Sigmoid colon (tissue), 7 donors: ENCODE data around the gene THSD7B. TPM values are rescaled to one million over a fixed set of nuclear protein-coding genes. Genes with fewer than 3 reads are reported as not detected.

Experiments used
- DNase-seq: peaks from one replicate; pipeline ENCODE4 v3.0.0-alpha.2; 2019
- H3K27ac ChIP-seq, 4 donors: fragments of 200-600 bp; sonication (generic); one replicate each; pipeline ENCODE4 v1.5.1; 2016 to 2019; ENCODE audit warnings: mild to moderate bottlenecking in 1 of 4
- H3K27me3 ChIP-seq, 3 donors: fragments of 200-600 bp; sonication (generic); one replicate each; pipeline ENCODE4 v1.5.1; 2019; ENCODE audit warnings: mild to moderate bottlenecking in 1 of 3
- H3K36me3 ChIP-seq, 4 donors: fragments of 200-600 bp; sonication (generic); one replicate each; pipeline ENCODE4 v1.5.1; 2016 to 2019
- H3K4me1 ChIP-seq, 4 donors: fragments of 200-600 bp; sonication (generic); one replicate each; pipeline ENCODE4 v1.5.1; 2017 to 2019
- H3K4me3 ChIP-seq, 4 donors: fragments of 200-600 bp; sonication (generic); one replicate each; pipeline ENCODE4 v1.5.1; 2017 to 2019; ENCODE audit warnings: mild to moderate bottlenecking in 2 of 4, moderate library complexity in 1 of 4
- H3K9me3 ChIP-seq, 4 donors: fragments of 200-600 bp in 3 of 4; sonication (generic) in 3 of 4; one replicate each; pipeline versions ENCODE4 v1.5.1 to v1.6.1; 2013 to 2019
- CTCF ChIP-seq, 4 experiments: fragments of 450-650 bp in 3 of 4; fragments of 200-600 bp in 1 of 4; IDR thresholded peaks; one replicate each; pipeline ENCODE4 v1.5.1; 2016 to 2019; ENCODE audit warnings: antibody characterized with exemption in 4 of 4, mild to moderate bottlenecking in 3 of 4, moderate library complexity in 2 of 4
- EP300 ChIP-seq, 4 donors: sonication (generic); formaldehyde crosslinking; IDR thresholded peaks; one replicate each; pipeline ENCODE4 v1.6.1; 2017; ENCODE audit warnings: antibody characterized with exemption in 4 of 4
- POLR2A ChIP-seq, 2 donors: fragments of 450-650 bp; IDR thresholded peaks; one replicate each; pipeline ENCODE4 v1.6.1; 2016; ENCODE audit warnings: antibody characterized with exemption in 2 of 2, mild to moderate bottlenecking in 2 of 2, moderate library complexity in 2 of 2
- POLR2AphosphoS5 ChIP-seq, 4 donors: sonication (generic); formaldehyde crosslinking; IDR thresholded peaks; one replicate each; pipeline ENCODE4 v1.6.1; 2017; ENCODE audit warnings: antibody characterized with exemption in 4 of 4
- WGBS, 2 donors: extraction: QIAGEN DNeasy Blood & Tissue Kit; methylation state at CpG; one replicate each; pipeline ENCODE4 v1.1.7; 2013; 5-methylcytosine and 5-hydroxymethylcytosine counted together
- intact Hi-C: fragments of 100-400 bp; cut with DNase I; formaldehyde crosslinking; loops from one replicate; pipeline ENCODE4 v1.15.1; 2023
- polyA plus RNA-seq, 3 donors: library from polyadenylated mRNA; stranded (reverse); fragments of 200-250 nt; gene quantifications; one replicate each; pipeline ENCODE4 v1.2.3, GENCODE V29; 2013
- total RNA-seq, 4 donors: library from RNA; depleted of rRNA; stranded (reverse); fragments of >200 nt; gene quantifications; one replicate each; pipeline ENCODE4 v1.1.0, GENCODE V29; 2016
- donor health status: healthy with polysubstance abuse.
- donor health status: Bipolar disorder and iron deficiency.
- donor health status: healthy.

Gene THSD7B
- total and polyA plus RNA-seq, 7 donors, result 0.16 to 0.83 (median 0.27) TPM; not detected in 2

GRCh38 chr2:137221797-137222492 is 456.6 kb downstream of the THSD7B start:
- Histone ChIP-seq H3K4me3 (no peak overlapping the region), H3K9me3 (no peaks in the 10 kb centered on the region), H3K27me3 (no peaks in the 10 kb centered on the region), H3K36me3 (no peaks in the 10 kb centered on the region), H3K27ac (no peak overlapping the region), H3K4me1 (no peaks in the 10 kb centered on the region)
- 80 to 82% methylated on average over 2 of the region's 2 CpGs for WGBS, 2 donors
- DNase-seq, result no peak
- no peak for TF ChIP-seq EP300 (IDR thresholded peaks at IDR 0.05)
- TF ChIP-seq CTCF (IDR thresholded peaks at IDR 0.05), result no peak
- no peak for TF ChIP-seq POLR2AphosphoS5 (IDR thresholded peaks at IDR 0.05)
- no peak for TF ChIP-seq POLR2A (IDR thresholded peaks at IDR 0.05)
- intact Hi-C loops, result no loop called here

- DNase-seq, result no peak
- intact Hi-C loops, result no loop called here
- no peak for TF ChIP-seq EP300 (IDR thresholded peaks at IDR 0.05)
- no peak for TF ChIP-seq POLR2AphosphoS5 (IDR thresholded peaks at IDR 0.05)
- TF ChIP-seq POLR2A (IDR thresholded peaks at IDR 0.05), result no peak
- TF ChIP-seq CTCF (IDR thresholded peaks at IDR 0.05), result no peak
- H3K27ac ChIP-seq, result no peak overlapping the region
- H3K9me3 ChIP-seq, result no peaks in the 10 kb centered on the region
- no peaks in the 10 kb centered on the region for H3K4me1 ChIP-seq
- no peak overlapping the region for H3K4me3 ChIP-seq
- H3K36me3 ChIP-seq, result no peaks in the 10 kb centered on the region
- 73 to 75% methylated on average over 5 of the region's 5 CpGs for WGBS, 2 donors
- no peaks in the 10 kb centered on the region for H3K27me3 ChIP-seq
These were observed 458.4 kb downstream of the THSD7B start for GRCh38 chr2:137223722-137224121.

- Histone ChIP-seq H3K4me3 (no peak overlapping the region), H3K4me1 (no peaks in the 10 kb centered on the region), H3K36me3 (no peaks in the 10 kb centered on the region), H3K27me3 (no peaks in the 10 kb centered on the region), H3K27ac (no peak overlapping the region), H3K9me3 (no peaks in the 10 kb centered on the region)
- DNase-seq, result no peak
- 85 to 87% methylated on average over 4 of the region's 4 CpGs for WGBS, 2 donors
- intact Hi-C loops, result no loop called here
- no peak for TF ChIP-seq POLR2AphosphoS5 (IDR thresholded peaks at IDR 0.05)
- TF ChIP-seq EP300 (IDR thresholded peaks at IDR 0.05), result no peak
- no peak for TF ChIP-seq CTCF (IDR thresholded peaks at IDR 0.05)
These were observed 463.2 kb downstream of the THSD7B start for GRCh38 chr2:137228566-137228965.

GRCh38 chr2:137229834-137230233 is 464.5 kb downstream of the THSD7B start:
- DNase-seq, result no peak
- WGBS, 2 donors, result 12 to 55% methylated on average over 5 of the region's 5 CpGs
- TF ChIP-seq POLR2AphosphoS5 (IDR thresholded peaks at IDR 0.05), result no peak
- no peak for TF ChIP-seq EP300 (IDR thresholded peaks at IDR 0.05)
- TF ChIP-seq POLR2A (IDR thresholded peaks at IDR 0.05), result no peak
- no peak for TF ChIP-seq CTCF (IDR thresholded peaks at IDR 0.05)
- Histone ChIP-seq H3K4me3 (no peak overlapping the region), H3K27ac (no peak overlapping the region), H3K9me3 (no peaks in the 10 kb centered on the region), H3K4me1 (no peaks in the 10 kb centered on the region), H3K27me3 (no peaks in the 10 kb centered on the region), H3K36me3 (no peaks in the 10 kb centered on the region)
- intact Hi-C loops, result no loop called here

- no peaks in the 10 kb centered on the region for H3K36me3 ChIP-seq
- 75 to 84% methylated on average over 4 of the region's 4 CpGs for WGBS, 2 donors
- TF ChIP-seq POLR2AphosphoS5 (IDR thresholded peaks at IDR 0.05) (no peak), CTCF (IDR thresholded peaks at IDR 0.05) (no peak), EP300 (IDR thresholded peaks at IDR 0.05) (no peak)
- H3K27ac ChIP-seq, result no peak overlapping the region
- no peaks in the 10 kb centered on the region for H3K27me3 ChIP-seq
- no peaks in the 10 kb centered on the region for H3K9me3 ChIP-seq
- no peak overlapping the region for H3K4me3 ChIP-seq
- DNase-seq, result no peak
- no peaks in the 10 kb centered on the region for H3K4me1 ChIP-seq
- intact Hi-C loops, result no loop called here
These were observed 466.3 kb downstream of the THSD7B start for GRCh38 chr2:137231628-137232027.
